Measurements from ENCODE around the gene PFKFB3.
"Not testable (repeated sequence)": the region's sequence is repeated elsewhere in the genome, so short reads cannot be mapped to it uniquely, and the experiment has no call there.

PFKFB3 gene

GRCh38 chr10:6232846-6233724 is 30.4 kb downstream of the PFKFB3 start:
- in situ Hi-C loops (cut with HindIII; ENCODE audit: low sequenced_read_pairs): no loop called here

- in situ Hi-C loops (cut with HindIII; ENCODE audit: low sequenced_read_pairs): no loop called here
Observed at GRCh38 chr10:6233725-6234277, 31.1 kb downstream of the PFKFB3 start.

- in situ Hi-C loops (cut with HindIII; ENCODE audit: low sequenced_read_pairs): no loop called here
Observed at GRCh38 chr10:6234371-6234770, 31.6 kb downstream of the PFKFB3 start.

- in situ Hi-C loops (cut with HindIII; ENCODE audit: low sequenced_read_pairs): no loop called here
Observed at GRCh38 chr10:6236349-6237198, 33.8 kb downstream of the PFKFB3 start.

GRCh38 chr10:6237199-6237530 is 34.4 kb downstream of the PFKFB3 start:
- in situ Hi-C loops (cut with HindIII; ENCODE audit: low sequenced_read_pairs): no loop called here

GRCh38 chr10:6238587-6239212 is 36.0 kb downstream of the PFKFB3 start:
- in situ Hi-C loops (cut with HindIII; ENCODE audit: low sequenced_read_pairs): not testable (repeated sequence)

GRCh38 chr10:6239213-6239991 is 36.7 kb downstream of the PFKFB3 start:
- in situ Hi-C loops (cut with HindIII; ENCODE audit: low sequenced_read_pairs): no loop called here

GRCh38 chr10:6240254-6240653 is 37.5 kb downstream of the PFKFB3 start:
- in situ Hi-C loops (cut with HindIII; ENCODE audit: low sequenced_read_pairs): no loop called here

- in situ Hi-C loops (cut with HindIII; ENCODE audit: low sequenced_read_pairs): no loop called here
Observed at GRCh38 chr10:6242089-6242488, 39.4 kb downstream of the PFKFB3 start.

- in situ Hi-C loops (cut with HindIII; ENCODE audit: low sequenced_read_pairs): no loop called here
Observed at GRCh38 chr10:6244510-6244909, 41.8 kb downstream of the PFKFB3 start.

- in situ Hi-C loops (cut with HindIII; ENCODE audit: low sequenced_read_pairs): no loop called here
Observed at GRCh38 chr10:6247041-6247712, 44.4 kb downstream of the PFKFB3 start.

- in situ Hi-C loops (cut with HindIII; ENCODE audit: low sequenced_read_pairs): not testable (repeated sequence)
Observed at GRCh38 chr10:6248908-6249307, 46.2 kb downstream of the PFKFB3 start.

GRCh38 chr10:6249698-6250097 is 47.0 kb downstream of the PFKFB3 start:
- in situ Hi-C loops (cut with HindIII; ENCODE audit: low sequenced_read_pairs): loop anchor here (10.0 kb wide), 2 partner anchors 115 to 145 kb away; no protein-coding TSS in a partner anchor

GRCh38 chr10:6250745-6251144 is 48.0 kb downstream of the PFKFB3 start:
- in situ Hi-C loops (cut with HindIII; ENCODE audit: low sequenced_read_pairs): loop anchor here (10.0 kb wide), 2 partner anchors 114 to 144 kb away; no protein-coding TSS in a partner anchor

- in situ Hi-C loops (cut with HindIII; ENCODE audit: low sequenced_read_pairs): loop anchor here (10.0 kb wide), 2 partner anchors 111 to 141 kb away; no protein-coding TSS in a partner anchor
Observed at GRCh38 chr10:6254201-6254600, 51.5 kb downstream of the PFKFB3 start.

- in situ Hi-C loops (cut with HindIII; ENCODE audit: low sequenced_read_pairs): loop anchor here (10.0 kb wide), 2 partner anchors 109 to 139 kb away; no protein-coding TSS in a partner anchor
Observed at GRCh38 chr10:6255548-6256061, 52.9 kb downstream of the PFKFB3 start.

- in situ Hi-C loops (cut with HindIII; ENCODE audit: low sequenced_read_pairs): loop anchor here (10.0 kb wide), 2 partner anchors 108 to 138 kb away; no protein-coding TSS in a partner anchor
Observed at GRCh38 chr10:6256439-6256838, 53.7 kb downstream of the PFKFB3 start.

- in situ Hi-C loops (cut with HindIII; ENCODE audit: low sequenced_read_pairs): loop anchor here (10.0 kb wide), 2 partner anchors 106 to 136 kb away; no protein-coding TSS in a partner anchor
Observed at GRCh38 chr10:6259153-6259552, 56.4 kb downstream of the PFKFB3 start.

- in situ Hi-C loops (cut with HindIII; ENCODE audit: low sequenced_read_pairs): no loop called here
Observed at GRCh38 chr10:6260843-6261242, 58.1 kb downstream of the PFKFB3 start.

Measured in endothelial cell of hepatic sinusoid (primary cell).